CD4-positive, CD25-positive, alpha-beta regulatory T cell (primary cell): ENCODE measurements around the gene SLFN12. TPM values are rescaled to one million over a fixed set of nuclear protein-coding genes. Genes with fewer than 3 reads are reported as not detected.

ENCODE experiments used
- ATAC-seq, 2 donors: fragments of 150-1000 bp; cut with Tn5 transposase; one replicate each; pipeline ENCODE4 v1.10.0; 2021; ENCODE audit warnings: low read depth in 2 of 2, moderate number of reproducible peaks in 2 of 2, moderate library complexity in 1 of 2
- DNase-seq, 3 donors: peaks; one replicate each; pipeline versions ENCODE4 v3.0.0 to v3.0.0-alpha.2; 2012 to 2022; ENCODE audit warnings: mixed read lengths in 1 of 3
- H3K27ac ChIP-seq: one replicate; pipeline ENCODE4 v1.7.0; 2013; ENCODE audit warnings: mild to moderate bottlenecking, low read length; ENCODE audit not compliant: insufficient read depth, poor library complexity, severe bottlenecking
- H3K27me3 ChIP-seq: one replicate; pipeline ENCODE4 v1.7.0; 2013; ENCODE audit warnings: low read length; ENCODE audit not compliant: control insufficient read depth, insufficient read depth
- H3K36me3 ChIP-seq: one replicate; pipeline ENCODE4 v1.7.0; 2013; ENCODE audit warnings: mild to moderate bottlenecking, low read length, moderate library complexity; ENCODE audit not compliant: control insufficient read depth, insufficient read depth
- H3K4me1 ChIP-seq: 2 replicates; pipeline ENCODE4 v1.7.0; 2013; ENCODE audit warnings: mild to moderate bottlenecking, low read length; ENCODE audit not compliant: insufficient read depth, control insufficient read depth, poor library complexity, severe bottlenecking
- H3K4me3 ChIP-seq: one replicate; pipeline ENCODE4 v1.7.0; 2013; ENCODE audit warnings: low read depth, mild to moderate bottlenecking, low read length, moderate library complexity
- H3K9me3 ChIP-seq, 2 experiments: 1 replicate in 1 of 2; 2 replicates in 1 of 2; pipeline ENCODE4 v1.7.0; 2013; ENCODE audit warnings: low read length in 2 of 2, mild to moderate bottlenecking in 1 of 2, moderate library complexity in 1 of 2; ENCODE audit not compliant: control insufficient read depth in 2 of 2
- H3K27ac Mint-ChIP-seq, 3 donors: one replicate each; pipeline ENCODE4 v1.8.0; 2020 to 2022; ENCODE audit warnings: mild to moderate bottlenecking in 3 of 3, mixed read lengths in 3 of 3, moderate library complexity in 2 of 3
- H3K27me3 Mint-ChIP-seq: one replicate; pipeline ENCODE4 v1.8.0; 2022; ENCODE audit warnings: mild to moderate bottlenecking, mixed read lengths
- H3K36me3 Mint-ChIP-seq: one replicate; pipeline ENCODE4 v1.8.0; 2020; ENCODE audit warnings: mixed read lengths
- H3K4me1 Mint-ChIP-seq, 4 donors: one replicate each; pipeline ENCODE4 v1.8.0; 2020 to 2022; ENCODE audit warnings: mixed read lengths in 4 of 4, mild to moderate bottlenecking in 1 of 4
- H3K4me3 Mint-ChIP-seq, 4 donors: one replicate each; pipeline ENCODE4 v1.8.0; 2020 to 2022; ENCODE audit warnings: mild to moderate bottlenecking in 4 of 4, mixed read lengths in 4 of 4, moderate library complexity in 3 of 4
- H3K9me3 Mint-ChIP-seq, 7 donors: one replicate each; pipeline ENCODE4 v1.8.0; 2020 to 2022; ENCODE audit warnings: mixed read lengths in 7 of 7, mild to moderate bottlenecking in 3 of 7, moderate library complexity in 2 of 7
- polyA plus RNA-seq, 4 donors: library from polyadenylated mRNA; unstranded; fragments of 300-500 nt; fragmentation: Illumina TruSeq; gene quantifications; one replicate each; pipeline ENCODE4 v1.2.3, GENCODE V29; 2021
- total RNA-seq: library from RNA; stranded (reverse); gene quantifications from one replicate; pipeline ENCODE4 v1.2.3, GENCODE V29; 2022

The SLFN12 gene
- total RNA-seq = 7.0 TPM
- polyA plus RNA-seq = 1 to 10 TPM; 2.6 to 3.6 (median 2.9) TPM

GRCh38 chr17:35432176-35433074 is at the start of gene SLFN12:
Gene SLFN12, minus strand, starts transcription at chr17:35432500. Its CDS starts 9,472 bp downstream, at chr17:35423028.
- peak; percentile 81 to 87 for ATAC-seq

GRCh38 chr17:35479271-35479670 is 47.0 kb upstream of the SLFN12 start:
- peak overlapping the region in 1 of 3 donors; percentile 22 for H3K27ac Mint-ChIP-seq

More at GRCh38 chr17:35432176-35433074, at the start of gene SLFN12:
- H3K27me3 Mint-ChIP-seq = no peaks in the 10 kb centered on the region
- H3K9me3 ChIP-seq = no peaks in the 10 kb centered on the region
- no peaks in the 10 kb centered on the region for H3K36me3 Mint-ChIP-seq
- H3K4me1 ChIP-seq = peaks cover 37% of the 10 kb centered on the region
- peak within 1 kb of the TSS; percentile 72 for H3K27ac ChIP-seq
- H3K4me3 Mint-ChIP-seq = peak within 1 kb of the TSS; percentile 95 to 99 (median 98)
- H3K9me3 Mint-ChIP-seq = no peaks in the 10 kb centered on the region
- peak within 1 kb of the TSS; percentile 97 for H3K4me3 ChIP-seq
- no peaks in the 10 kb centered on the region for H3K27me3 ChIP-seq
- peak; percentile 59 to 83 (median 80) for DNase-seq
- H3K27ac Mint-ChIP-seq = peak within 1 kb of the TSS; percentile 88 to 96 (median 93)
- H3K36me3 ChIP-seq = no peaks in the 10 kb centered on the region
- peaks cover 25 to 60% (median 40%) of the 10 kb centered on the region in 4 donors for H3K4me1 Mint-ChIP-seq

GRCh38 chr17:35477248-35477647 is 44.9 kb upstream of the SLFN12 start:
- H3K27me3 Mint-ChIP-seq = no peaks in the 10 kb centered on the region
- H3K9me3 Mint-ChIP-seq = peaks cover 0 to 25% (median 8%) of the 10 kb centered on the region in 7 donors
- no peak overlapping the region for H3K4me3 Mint-ChIP-seq
- no peak overlapping the region for H3K27ac Mint-ChIP-seq
- no peak for DNase-seq
- peaks cover 64% of the 10 kb centered on the region for H3K36me3 Mint-ChIP-seq
- peaks cover 20 to 46% (median 32%) of the 10 kb centered on the region in 4 donors for H3K4me1 Mint-ChIP-seq
- peaks cover 0 to 9% of the 10 kb centered on the region in 2 experiments for H3K9me3 ChIP-seq
- H3K27ac ChIP-seq = no peak overlapping the region
- no peaks in the 10 kb centered on the region for H3K27me3 ChIP-seq
- ATAC-seq = no peak
- peaks cover 69% of the 10 kb centered on the region for H3K36me3 ChIP-seq
- H3K4me1 ChIP-seq = no peaks in the 10 kb centered on the region
- no peak overlapping the region for H3K4me3 ChIP-seq

More at GRCh38 chr17:35479271-35479670, 47.0 kb upstream of the SLFN12 start:
- H3K9me3 ChIP-seq = peaks cover 0 to 9% of the 10 kb centered on the region in 2 experiments
- H3K4me1 ChIP-seq = no peaks in the 10 kb centered on the region
- Mint-ChIP-seq H3K27me3 (no peaks in the 10 kb centered on the region), H3K36me3 (peaks cover 71% of the 10 kb centered on the region), H3K4me1 (peaks cover 24 to 51% (median 37%) of the 10 kb centered on the region in 4 donors), H3K4me3 (no peak overlapping the region), H3K9me3 (peaks cover 0 to 14% (median 8%) of the 10 kb centered on the region in 7 donors)
- H3K4me3 ChIP-seq = no peak overlapping the region
- DNase-seq = no peak
- ATAC-seq = no peak
- H3K27me3 ChIP-seq = no peaks in the 10 kb centered on the region
- no peak overlapping the region for H3K27ac ChIP-seq
- H3K36me3 ChIP-seq = peaks cover 84% of the 10 kb centered on the region

- ATAC-seq (no peak), DNase-seq (no peak)
- peaks cover 0 to 9% of the 10 kb centered on the region in 2 experiments for H3K9me3 ChIP-seq
- peaks cover 64% of the 10 kb centered on the region for H3K36me3 ChIP-seq
- Mint-ChIP-seq H3K36me3 (peaks cover 65% of the 10 kb centered on the region), H3K27me3 (no peaks in the 10 kb centered on the region), H3K4me1 (peaks cover 22 to 43% (median 34%) of the 10 kb centered on the region in 4 donors), H3K9me3 (peaks cover 0 to 30% (median 8%) of the 10 kb centered on the region in 7 donors), H3K27ac (peak overlapping the region in 2 of 3 donors; percentile 68 to 77), H3K4me3 (peak overlapping the region in 1 of 4 donors; percentile 68)
- no peaks in the 10 kb centered on the region for H3K4me1 ChIP-seq
- H3K27ac ChIP-seq = no peak overlapping the region
- H3K27me3 ChIP-seq = no peaks in the 10 kb centered on the region
- no peak overlapping the region for H3K4me3 ChIP-seq
Observed at GRCh38 chr17:35476283-35476820, 44.1 kb upstream of the SLFN12 start.

- H3K4me1 Mint-ChIP-seq = peaks cover 32 to 55% (median 42%) of the 10 kb centered on the region in 4 donors
- ATAC-seq (no peak), DNase-seq (no peak)
- Histone ChIP-seq H3K9me3 (no peaks in the 10 kb centered on the region), H3K4me1 (peaks cover 22% of the 10 kb centered on the region), H3K4me3 (peak overlapping the region; percentile 47), H3K27ac (peak overlapping the region; percentile 45), H3K36me3 (no peaks in the 10 kb centered on the region), H3K27me3 (no peaks in the 10 kb centered on the region)
- H3K27me3 Mint-ChIP-seq = no peaks in the 10 kb centered on the region
- H3K27ac Mint-ChIP-seq = peak overlapping the region; percentile 27 to 85 (median 67)
- H3K4me3 Mint-ChIP-seq = peak overlapping the region; percentile 29 to 70 (median 64)
- peaks cover 38% of the 10 kb centered on the region for H3K36me3 Mint-ChIP-seq
- H3K9me3 Mint-ChIP-seq = peaks cover 0 to 19% (median 3%) of the 10 kb centered on the region in 7 donors
Observed at GRCh38 chr17:35468475-35468874, 36.2 kb upstream of the SLFN12 start.

- Histone ChIP-seq H3K27ac (peak overlapping the region; percentile 45), H3K4me1 (peaks cover 22% of the 10 kb centered on the region), H3K27me3 (no peaks in the 10 kb centered on the region), H3K9me3 (no peaks in the 10 kb centered on the region), H3K36me3 (no peaks in the 10 kb centered on the region), H3K4me3 (peak overlapping the region; percentile 47)
- Mint-ChIP-seq H3K9me3 (peaks cover 0 to 13% (median 3%) of the 10 kb centered on the region in 7 donors), H3K27me3 (no peaks in the 10 kb centered on the region), H3K4me1 (peaks cover 32 to 51% (median 44%) of the 10 kb centered on the region in 4 donors), H3K27ac (peak overlapping the region; percentile 8 to 85 (median 67)), H3K4me3 (peak overlapping the region; percentile 60 to 82 (median 70)), H3K36me3 (peaks cover 40% of the 10 kb centered on the region)
- DNase-seq (peak in 2 of 3 donors; percentile 30 to 80), ATAC-seq (peak; percentile 67 to 89)
Observed at GRCh38 chr17:35467824-35468223, 35.5 kb upstream of the SLFN12 start.

- DNase-seq (peak; percentile 59 to 78 (median 76)), ATAC-seq (peak; percentile 80 to 89)
- peak overlapping the region; percentile 65 for H3K27ac ChIP-seq
- peak overlapping the region; percentile 71 to 88 (median 84) for H3K4me3 Mint-ChIP-seq
- H3K27me3 ChIP-seq = no peaks in the 10 kb centered on the region
- H3K27ac Mint-ChIP-seq = peak overlapping the region; percentile 46 to 89 (median 86)
- no peaks in the 10 kb centered on the region for H3K4me1 ChIP-seq
- peaks cover 0 to 12% (median 5%) of the 10 kb centered on the region in 7 donors for H3K9me3 Mint-ChIP-seq
- peak overlapping the region; percentile 57 for H3K4me3 ChIP-seq
- H3K27me3 Mint-ChIP-seq = no peaks in the 10 kb centered on the region
- peaks cover 22% of the 10 kb centered on the region for H3K36me3 Mint-ChIP-seq
- H3K36me3 ChIP-seq = no peaks in the 10 kb centered on the region
- H3K4me1 Mint-ChIP-seq = peaks cover 21 to 36% (median 34%) of the 10 kb centered on the region in 4 donors
- no peaks in the 10 kb centered on the region for H3K9me3 ChIP-seq
Observed at GRCh38 chr17:35460354-35460851, 28.1 kb upstream of the SLFN12 start.
